Measurements from ENCODE around the gene PLEKHN1.

DNA sequence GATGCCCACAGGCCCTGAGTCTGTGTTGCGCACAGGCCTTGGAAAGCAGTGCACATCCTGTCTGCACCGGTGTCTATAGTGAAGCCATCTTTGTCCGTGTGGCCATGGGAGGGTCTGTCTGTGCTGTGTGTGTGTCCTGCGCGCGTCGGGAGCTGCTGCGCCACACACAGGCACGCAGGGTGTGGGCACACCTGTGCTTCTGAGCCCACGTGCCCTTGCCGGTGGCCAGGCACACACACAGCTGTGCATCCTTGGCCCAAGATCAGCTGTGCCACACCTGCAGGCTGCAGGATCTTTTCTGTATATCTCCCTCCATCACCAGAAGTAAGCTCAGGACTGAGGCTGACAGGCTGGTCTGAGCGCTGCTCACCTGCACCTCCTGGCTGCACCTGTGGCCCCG, 45.8 kb upstream of the PLEKHN1 start:
- TF ChIP-seq EZH2phosphoT487 (IDR thresholded peaks at IDR 0.05; ENCODE audit: insufficient read depth, low read depth) (no peak), EZH2 (IDR thresholded peaks at IDR 0.05; ENCODE audit: insufficient read depth, poor library complexity, severe bottlenecking) (no peak)
